ENCODE data around the gene KRT83.

The KRT83 gene

GRCh38 chr12:52355176-52355575 lies 34.0 kb upstream of the KRT83 start:
- no peak for FAIRE-seq
- DNase-seq (ENCODE audit: insufficient read length, low spot score), result no peak
- TF ChIP-seq SPI1 (IDR thresholded peaks at IDR 0.05; ENCODE audit: low read depth, low read length) (no peak), PAX5 (IDR thresholded peaks at IDR 0.05; ENCODE audit: insufficient read depth, low read length, severe bottlenecking) (no peak), TAF1 (IDR thresholded peaks at IDR 0.05; ENCODE audit: low read depth, low read length) (no peak), POU2F2 (IDR thresholded peaks at IDR 0.05; ENCODE audit: low read depth, low read length) (no peak), POLR2A (IDR thresholded peaks at IDR 0.05; ENCODE audit: low read depth, low read length) (no peak), POLR2AphosphoS5 (IDR thresholded peaks at IDR 0.05; ENCODE audit: low read depth, low read length) (no peak)

- no peak for FAIRE-seq
- no peak for DNase-seq (ENCODE audit: insufficient read length, low spot score)
- TF ChIP-seq POLR2AphosphoS5 (IDR thresholded peaks at IDR 0.05; ENCODE audit: low read depth, low read length), result no peak
- no peak for TF ChIP-seq TAF1 (IDR thresholded peaks at IDR 0.05; ENCODE audit: low read depth, low read length)
- no peak for TF ChIP-seq PAX5 (IDR thresholded peaks at IDR 0.05; ENCODE audit: insufficient read depth, low read length, severe bottlenecking)
- TF ChIP-seq POLR2A (IDR thresholded peaks at IDR 0.05; ENCODE audit: low read depth, low read length), result no peak
- no peak for TF ChIP-seq POU2F2 (IDR thresholded peaks at IDR 0.05; ENCODE audit: low read depth, low read length)
- no peak for TF ChIP-seq SPI1 (IDR thresholded peaks at IDR 0.05; ENCODE audit: low read depth, low read length)
These were observed 33.0 kb upstream of the KRT83 start for GRCh38 chr12:52354200-52354599.

- DNase-seq (ENCODE audit: insufficient read length, low spot score), result no peak
- TF ChIP-seq TAF1 (IDR thresholded peaks at IDR 0.05; ENCODE audit: low read depth, low read length) (no peak), POLR2AphosphoS5 (IDR thresholded peaks at IDR 0.05; ENCODE audit: low read depth, low read length) (no peak)
- no peak for FAIRE-seq
These were observed 32.6 kb upstream of the KRT83 start for GRCh38 chr12:52353766-52354165.

- TF ChIP-seq POLR2AphosphoS5 (IDR thresholded peaks at IDR 0.05; ENCODE audit: low read depth, low read length) (no peak), PAX5 (IDR thresholded peaks at IDR 0.05; ENCODE audit: insufficient read depth, low read length, severe bottlenecking) (no peak), TAF1 (IDR thresholded peaks at IDR 0.05; ENCODE audit: low read depth, low read length) (no peak), POU2F2 (IDR thresholded peaks at IDR 0.05; ENCODE audit: low read depth, low read length) (no peak), POLR2A (IDR thresholded peaks at IDR 0.05; ENCODE audit: low read depth, low read length) (no peak), SPI1 (IDR thresholded peaks at IDR 0.05; ENCODE audit: low read depth, low read length) (no peak)
- DNase-seq (ENCODE audit: insufficient read length, low spot score), result no peak
- no peak for FAIRE-seq
These were observed 31.8 kb upstream of the KRT83 start for GRCh38 chr12:52352951-52353350.

- TF ChIP-seq PAX5 (IDR thresholded peaks at IDR 0.05; ENCODE audit: insufficient read depth, low read length, severe bottlenecking) (no peak), SPI1 (IDR thresholded peaks at IDR 0.05; ENCODE audit: low read depth, low read length) (no peak), POU2F2 (IDR thresholded peaks at IDR 0.05; ENCODE audit: low read depth, low read length) (no peak), POLR2AphosphoS5 (IDR thresholded peaks at IDR 0.05; ENCODE audit: low read depth, low read length) (no peak), POLR2A (IDR thresholded peaks at IDR 0.05; ENCODE audit: low read depth, low read length) (no peak), TAF1 (IDR thresholded peaks at IDR 0.05; ENCODE audit: low read depth, low read length) (no peak)
- FAIRE-seq (no peak), DNase-seq (ENCODE audit: insufficient read length, low spot score) (no peak)
These were observed 30.2 kb upstream of the KRT83 start for GRCh38 chr12:52351196-52352059.

GRCh38 chr12:52350786-52351185 lies 29.6 kb upstream of the KRT83 start:
- no peak for FAIRE-seq
- no peak for DNase-seq (ENCODE audit: insufficient read length, low spot score)
- no peak for TF ChIP-seq POLR2AphosphoS5 (IDR thresholded peaks at IDR 0.05; ENCODE audit: low read depth, low read length)
- no peak for TF ChIP-seq PAX5 (IDR thresholded peaks at IDR 0.05; ENCODE audit: insufficient read depth, low read length, severe bottlenecking)
- TF ChIP-seq POU2F2 (IDR thresholded peaks at IDR 0.05; ENCODE audit: low read depth, low read length), result no peak
- no peak for TF ChIP-seq POLR2A (IDR thresholded peaks at IDR 0.05; ENCODE audit: low read depth, low read length)
- TF ChIP-seq SPI1 (IDR thresholded peaks at IDR 0.05; ENCODE audit: low read depth, low read length), result no peak
- TF ChIP-seq TAF1 (IDR thresholded peaks at IDR 0.05; ENCODE audit: low read depth, low read length), result no peak

- DNase-seq (ENCODE audit: insufficient read length, low spot score), result no peak
- TF ChIP-seq PAX5 (IDR thresholded peaks at IDR 0.05; ENCODE audit: insufficient read depth, low read length, severe bottlenecking) (no peak), POU2F2 (IDR thresholded peaks at IDR 0.05; ENCODE audit: low read depth, low read length) (no peak), POLR2A (IDR thresholded peaks at IDR 0.05; ENCODE audit: low read depth, low read length) (no peak), TAF1 (IDR thresholded peaks at IDR 0.05; ENCODE audit: low read depth, low read length) (no peak), SPI1 (IDR thresholded peaks at IDR 0.05; ENCODE audit: low read depth, low read length) (no peak), POLR2AphosphoS5 (IDR thresholded peaks at IDR 0.05; ENCODE audit: low read depth, low read length) (no peak)
- FAIRE-seq, result no peak
These were observed 28.9 kb upstream of the KRT83 start for GRCh38 chr12:52350021-52350620.

GRCh38 chr12:52349196-52349595 lies 28.0 kb upstream of the KRT83 start:
- FAIRE-seq (no peak), DNase-seq (ENCODE audit: insufficient read length, low spot score) (no peak)
- TF ChIP-seq TAF1 (IDR thresholded peaks at IDR 0.05; ENCODE audit: low read depth, low read length) (no peak), POLR2AphosphoS5 (IDR thresholded peaks at IDR 0.05; ENCODE audit: low read depth, low read length) (no peak), POU2F2 (IDR thresholded peaks at IDR 0.05; ENCODE audit: low read depth, low read length) (no peak), PAX5 (IDR thresholded peaks at IDR 0.05; ENCODE audit: insufficient read depth, low read length, severe bottlenecking) (no peak), SPI1 (IDR thresholded peaks at IDR 0.05; ENCODE audit: low read depth, low read length) (no peak), POLR2A (IDR thresholded peaks at IDR 0.05; ENCODE audit: low read depth, low read length) (no peak)

GRCh38 chr12:52347551-52348510 lies 26.6 kb upstream of the KRT83 start:
- no peak for TF ChIP-seq POU2F2 (IDR thresholded peaks at IDR 0.05; ENCODE audit: low read depth, low read length)
- no peak for TF ChIP-seq POLR2AphosphoS5 (IDR thresholded peaks at IDR 0.05; ENCODE audit: low read depth, low read length)
- no peak for TF ChIP-seq PAX5 (IDR thresholded peaks at IDR 0.05; ENCODE audit: insufficient read depth, low read length, severe bottlenecking)
- no peak for TF ChIP-seq SPI1 (IDR thresholded peaks at IDR 0.05; ENCODE audit: low read depth, low read length)
- no peak for TF ChIP-seq POLR2A (IDR thresholded peaks at IDR 0.05; ENCODE audit: low read depth, low read length)
- TF ChIP-seq TAF1 (IDR thresholded peaks at IDR 0.05; ENCODE audit: low read depth, low read length), result no peak
- FAIRE-seq (no peak), DNase-seq (ENCODE audit: insufficient read length, low spot score) (no peak)

Measured in GM12891 (cell line).